ENCODE data around the gene MEGF10.

MEGF10 gene

DNA sequence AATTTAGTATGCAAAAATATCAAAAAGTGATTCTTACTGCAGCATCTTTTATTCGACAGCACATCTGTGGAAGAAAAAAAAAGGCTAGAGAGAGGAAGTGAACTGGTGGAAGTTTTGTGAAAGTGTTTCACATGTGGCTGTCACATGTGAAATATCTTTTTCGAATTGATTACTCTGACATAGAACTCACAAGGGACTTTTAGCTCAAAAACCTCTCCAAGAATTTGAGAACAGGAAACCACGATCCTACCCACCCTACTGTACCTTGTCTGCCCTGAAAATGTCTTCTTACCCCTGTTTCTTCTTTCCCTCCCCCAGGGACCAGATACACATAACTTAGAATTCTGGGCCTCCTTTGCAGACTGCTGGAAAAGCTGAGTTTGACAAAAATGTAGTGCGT lies 120.4 kb downstream of the MEGF10 start:
- Histone ChIP-seq H3K27me3 (ENCODE audit: control insufficient read depth, insufficient read depth, low read length) (no peaks in the 10 kb centered on the region), H3K36me3 (ENCODE audit: control insufficient read depth, insufficient read depth, low read length) (no peaks in the 10 kb centered on the region; the same call in 1 of the 2 replicates), H3K9ac (ENCODE audit: low read length) (no peak overlapping the region), H3K4me1 (ENCODE audit: control insufficient read depth, insufficient read depth, low read length) (peaks cover 13% of the 10 kb centered on the region), H3K27ac (ENCODE audit: low read depth, low read length) (no peak overlapping the region), H3K4me3 (ENCODE audit: low read depth, low read length) (no peak overlapping the region), H3K9me3 (ENCODE audit: control insufficient read depth, insufficient read depth, low read depth, low read length) (no peaks in the 10 kb centered on the region)

DNA sequence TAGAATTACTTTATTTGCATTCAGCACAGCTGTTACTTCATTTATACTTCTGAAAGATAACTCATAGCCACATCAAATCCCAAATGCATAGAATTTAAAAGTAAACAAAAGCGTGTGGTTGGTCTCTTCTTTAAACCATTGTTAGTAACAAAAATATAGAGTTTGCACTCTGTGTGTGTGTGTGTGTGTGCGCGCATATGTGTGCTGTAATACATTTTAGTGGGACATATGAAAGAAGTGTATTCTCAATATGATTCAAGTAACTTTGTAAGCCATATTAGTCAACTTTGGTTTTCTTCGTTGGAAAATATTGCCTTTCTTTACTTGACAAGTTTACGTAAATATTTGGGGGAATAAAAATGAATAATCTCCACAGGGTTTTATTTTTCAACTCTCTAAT lies 120.8 kb downstream of the MEGF10 start:
- Histone ChIP-seq H3K27me3 (ENCODE audit: control insufficient read depth, insufficient read depth, low read length) (no peaks in the 10 kb centered on the region), H3K27ac (ENCODE audit: low read depth, low read length) (no peak overlapping the region), H3K36me3 (ENCODE audit: control insufficient read depth, insufficient read depth, low read length) (no peaks in the 10 kb centered on the region; the same call in 1 of the 2 replicates), H3K9ac (ENCODE audit: low read length) (no peak overlapping the region), H3K4me3 (ENCODE audit: low read depth, low read length) (no peak overlapping the region), H3K4me1 (ENCODE audit: control insufficient read depth, insufficient read depth, low read length) (peaks cover 9% of the 10 kb centered on the region), H3K9me3 (ENCODE audit: control insufficient read depth, insufficient read depth, low read depth, low read length) (no peaks in the 10 kb centered on the region)

DNA sequence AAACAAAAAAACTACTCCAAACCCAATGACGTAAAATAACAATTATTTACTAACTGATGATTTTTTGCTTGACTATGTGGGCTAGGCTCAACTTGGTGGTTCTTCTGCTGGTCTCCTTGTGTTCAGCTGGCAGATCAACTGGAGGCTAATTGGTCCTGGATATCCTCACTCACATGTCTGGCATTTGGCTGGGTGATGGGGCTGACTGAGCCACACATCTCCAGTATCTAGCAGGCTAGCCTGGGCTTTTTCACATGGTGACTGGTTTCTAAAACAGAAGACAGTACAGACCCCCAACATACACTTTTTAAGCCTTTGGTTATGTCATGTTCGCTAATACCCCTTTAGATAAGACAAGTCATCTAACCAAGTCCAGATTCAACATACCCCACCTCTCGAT lies 122.1 kb downstream of the MEGF10 start:
- Histone ChIP-seq H3K36me3 (ENCODE audit: control insufficient read depth, insufficient read depth, low read length) (no peaks in the 10 kb centered on the region; the same call in 1 of the 2 replicates), H3K27me3 (ENCODE audit: control insufficient read depth, insufficient read depth, low read length) (no peaks in the 10 kb centered on the region), H3K4me3 (ENCODE audit: low read depth, low read length) (no peak overlapping the region), H3K4me1 (ENCODE audit: control insufficient read depth, insufficient read depth, low read length) (no peaks in the 10 kb centered on the region), H3K9ac (ENCODE audit: low read length) (no peak overlapping the region), H3K27ac (ENCODE audit: low read depth, low read length) (no peak overlapping the region), H3K9me3 (ENCODE audit: control insufficient read depth, insufficient read depth, low read depth, low read length) (no peaks in the 10 kb centered on the region)

DNA sequence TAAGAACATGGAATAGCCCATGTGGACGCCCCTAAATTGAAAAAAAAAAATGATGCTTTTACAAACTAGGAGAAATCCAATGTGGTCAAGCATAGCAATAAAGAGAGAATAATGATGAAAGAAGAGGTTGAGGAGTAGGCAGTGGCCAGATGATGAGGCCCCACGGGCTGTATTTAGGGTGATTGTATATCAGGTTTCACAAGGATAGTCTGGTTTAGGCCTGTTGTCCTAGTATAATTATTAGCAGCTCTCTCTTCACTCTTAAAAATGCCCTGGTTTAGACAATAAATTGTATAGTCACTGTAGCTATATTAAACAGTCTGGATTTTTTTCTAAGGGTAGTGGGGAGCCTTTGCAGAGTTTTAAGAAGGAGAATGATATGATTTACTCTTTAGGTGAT lies 124.4 kb downstream of the MEGF10 start:
- no peaks in the 10 kb centered on the region for H3K4me1 ChIP-seq (ENCODE audit: control insufficient read depth, insufficient read depth, low read length)
- no peaks in the 10 kb centered on the region for H3K9me3 ChIP-seq (ENCODE audit: control insufficient read depth, insufficient read depth, low read depth, low read length)
- no peak overlapping the region for H3K9ac ChIP-seq (ENCODE audit: low read length)
- peaks cover 2% of the 10 kb centered on the region; the same call in 1 of the 2 replicates for H3K36me3 ChIP-seq (ENCODE audit: control insufficient read depth, insufficient read depth, low read length)
- H3K27ac ChIP-seq (ENCODE audit: low read depth, low read length), result no peak overlapping the region
- H3K27me3 ChIP-seq (ENCODE audit: control insufficient read depth, insufficient read depth, low read length), result no peaks in the 10 kb centered on the region
- no peak overlapping the region for H3K4me3 ChIP-seq (ENCODE audit: low read depth, low read length)

DNA sequence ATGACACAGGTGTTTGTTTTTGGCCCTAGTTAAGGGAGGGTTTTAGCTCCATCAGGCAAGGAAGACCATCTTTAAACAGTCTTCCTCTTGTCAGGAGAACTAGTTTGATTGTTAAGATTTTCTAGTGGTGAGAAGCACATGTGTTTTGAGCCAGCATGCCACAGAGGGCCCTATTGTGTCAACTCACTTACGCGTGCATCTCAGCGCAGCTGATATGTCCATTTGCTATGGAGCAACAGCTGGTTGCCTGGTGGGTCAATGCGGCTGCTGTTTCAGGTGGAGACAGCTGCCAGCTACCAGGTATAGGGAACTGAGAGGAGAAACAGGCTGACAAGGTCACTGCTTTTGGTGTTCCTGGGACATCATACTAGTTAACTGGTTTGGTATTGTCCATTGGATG lies 126.3 kb downstream of the MEGF10 start:
- no peaks in the 10 kb centered on the region for H3K27me3 ChIP-seq (ENCODE audit: control insufficient read depth, insufficient read depth, low read length)
- H3K9ac ChIP-seq (ENCODE audit: low read length), result no peak overlapping the region
- no peaks in the 10 kb centered on the region for H3K4me1 ChIP-seq (ENCODE audit: control insufficient read depth, insufficient read depth, low read length)
- H3K9me3 ChIP-seq (ENCODE audit: control insufficient read depth, insufficient read depth, low read depth, low read length), result no peaks in the 10 kb centered on the region
- no peak overlapping the region for H3K27ac ChIP-seq (ENCODE audit: low read depth, low read length)
- no peak overlapping the region for H3K4me3 ChIP-seq (ENCODE audit: low read depth, low read length)
- peaks cover 4% of the 10 kb centered on the region; the same call in 1 of the 2 replicates for H3K36me3 ChIP-seq (ENCODE audit: control insufficient read depth, insufficient read depth, low read length)

DNA sequence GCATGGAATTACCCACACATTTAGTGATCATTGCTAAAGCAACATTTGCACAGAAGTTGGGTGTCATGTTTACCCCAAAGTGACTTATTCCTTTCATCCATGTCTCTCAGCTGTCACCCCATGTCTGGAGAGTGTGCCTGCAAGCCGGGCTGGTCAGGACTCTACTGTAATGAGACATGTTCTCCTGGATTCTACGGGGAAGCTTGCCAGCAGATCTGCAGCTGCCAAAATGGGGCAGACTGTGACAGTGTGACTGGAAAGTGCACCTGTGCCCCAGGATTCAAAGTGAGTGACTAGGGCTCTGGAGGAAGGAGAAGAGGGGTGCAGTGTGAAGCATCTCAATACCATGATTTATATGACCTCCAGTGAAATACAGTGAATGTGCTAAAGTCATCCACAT lies 126.9 kb downstream of the MEGF10 start:
- no peaks in the 10 kb centered on the region for H3K27me3 ChIP-seq (ENCODE audit: control insufficient read depth, insufficient read depth, low read length)
- H3K27ac ChIP-seq (ENCODE audit: low read depth, low read length), result no peak overlapping the region
- no peak overlapping the region for H3K4me3 ChIP-seq (ENCODE audit: low read depth, low read length)
- H3K36me3 ChIP-seq (ENCODE audit: control insufficient read depth, insufficient read depth, low read length), result peaks cover 4% of the 10 kb centered on the region; the same call in 1 of the 2 replicates
- no peak overlapping the region for H3K9ac ChIP-seq (ENCODE audit: low read length)
- H3K4me1 ChIP-seq (ENCODE audit: control insufficient read depth, insufficient read depth, low read length), result no peaks in the 10 kb centered on the region
- H3K9me3 ChIP-seq (ENCODE audit: control insufficient read depth, insufficient read depth, low read depth, low read length), result no peaks in the 10 kb centered on the region

DNA sequence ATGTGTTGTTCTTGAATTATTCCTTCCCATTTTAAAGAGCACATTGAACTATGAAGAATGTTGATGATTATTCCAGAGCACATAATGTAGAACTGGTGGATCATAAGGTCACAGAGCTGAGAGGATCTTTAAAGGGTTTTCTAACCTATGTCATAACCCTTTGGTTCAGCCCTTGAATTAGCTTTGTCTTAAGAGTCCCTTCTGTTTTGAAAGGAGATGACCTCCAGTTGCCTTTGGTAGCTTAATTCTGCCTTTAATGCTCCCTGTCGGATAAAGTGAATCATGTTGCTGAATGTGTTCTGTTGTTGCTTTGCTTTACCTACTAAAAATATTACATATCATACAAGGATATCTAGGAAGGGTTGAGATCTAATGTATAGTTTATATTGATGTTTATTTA lies 127.8 kb downstream of the MEGF10 start:
- no peak overlapping the region for H3K27ac ChIP-seq (ENCODE audit: low read depth, low read length)

DNA sequence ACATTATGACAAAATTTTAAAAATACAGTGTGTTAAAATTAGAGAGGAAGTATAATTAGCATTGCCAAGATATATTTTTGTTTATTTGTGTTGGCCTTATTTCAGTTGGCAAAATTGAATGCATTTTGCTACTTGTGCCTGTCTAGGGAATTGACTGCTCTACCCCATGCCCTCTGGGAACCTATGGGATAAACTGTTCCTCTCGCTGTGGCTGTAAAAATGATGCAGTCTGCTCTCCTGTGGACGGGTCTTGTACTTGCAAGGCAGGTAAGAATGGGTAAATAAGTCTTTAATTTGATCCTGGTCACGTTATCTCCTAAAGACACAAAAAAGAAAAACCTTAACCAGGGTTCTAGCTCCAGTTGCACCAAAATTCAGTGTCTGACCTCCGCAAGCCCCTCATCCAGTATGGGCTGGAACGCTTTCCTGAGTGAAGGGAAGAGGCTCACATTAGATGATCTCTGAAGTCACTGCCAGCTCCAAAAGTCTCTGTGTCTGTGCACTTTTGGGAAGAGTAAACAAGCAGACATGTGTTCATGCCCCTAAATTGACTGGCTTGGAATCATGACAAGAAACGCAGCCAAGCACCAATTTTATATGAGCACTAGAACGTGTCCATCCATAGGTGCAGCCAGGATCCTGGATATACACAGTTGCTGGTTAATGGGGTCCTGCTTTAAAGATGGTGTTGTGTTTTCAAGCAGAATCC lies 128.5 kb downstream of the MEGF10 start:
- Histone ChIP-seq H3K27ac (ENCODE audit: low read depth, low read length) (no peak overlapping the region), H3K27me3 (ENCODE audit: control insufficient read depth, insufficient read depth, low read length) (no peaks in the 10 kb centered on the region), H3K4me3 (ENCODE audit: low read depth, low read length) (no peak overlapping the region), H3K9ac (ENCODE audit: low read length) (no peak overlapping the region), H3K36me3 (ENCODE audit: control insufficient read depth, insufficient read depth, low read length) (0 out of 2 replicates have a peak, but pooled peaks cover 4% of the 10 kb centered on the region), H3K4me1 (ENCODE audit: control insufficient read depth, insufficient read depth, low read length) (no peaks in the 10 kb centered on the region; the same call in 1 of the 2 replicates), H3K9me3 (ENCODE audit: control insufficient read depth, insufficient read depth, low read depth, low read length) (no peaks in the 10 kb centered on the region)

More for the DNA sequence above, 127.8 kb downstream of the MEGF10 start:
- Histone ChIP-seq H3K27me3 (ENCODE audit: control insufficient read depth, insufficient read depth, low read length) (no peaks in the 10 kb centered on the region), H3K9ac (ENCODE audit: low read length) (no peak overlapping the region), H3K36me3 (ENCODE audit: control insufficient read depth, insufficient read depth, low read length) (0 out of 2 replicates have a peak, but pooled peaks cover 4% of the 10 kb centered on the region), H3K4me1 (ENCODE audit: control insufficient read depth, insufficient read depth, low read length) (no peaks in the 10 kb centered on the region), H3K9me3 (ENCODE audit: control insufficient read depth, insufficient read depth, low read depth, low read length) (no peaks in the 10 kb centered on the region), H3K4me3 (ENCODE audit: low read depth, low read length) (no peak overlapping the region)

DNA sequence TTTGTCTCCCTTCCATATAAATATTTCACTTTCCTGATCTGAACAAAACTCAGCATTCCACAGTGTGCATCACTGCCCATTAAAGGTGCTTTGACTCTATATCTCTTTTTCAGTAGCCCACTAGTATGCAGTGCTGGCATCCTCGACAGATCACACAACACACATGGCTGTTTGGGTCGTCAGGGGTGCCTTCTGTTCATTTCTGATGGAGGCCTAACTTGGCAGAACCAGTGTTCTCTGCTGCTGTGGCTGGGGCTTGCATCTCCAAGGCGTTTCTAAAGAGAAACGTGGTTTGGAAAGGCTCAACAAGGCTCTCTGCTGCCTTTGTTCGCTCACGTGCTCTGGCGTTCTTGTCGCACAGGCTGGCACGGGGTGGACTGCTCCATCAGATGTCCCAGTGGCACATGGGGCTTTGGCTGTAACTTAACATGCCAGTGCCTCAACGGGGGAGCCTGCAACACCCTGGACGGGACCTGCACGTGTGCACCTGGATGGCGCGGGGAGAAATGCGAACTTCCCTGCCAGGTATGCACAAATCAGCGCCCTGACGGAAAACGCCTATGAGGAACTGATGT lies 129.2 kb downstream of the MEGF10 start:
- H3K4me1 ChIP-seq (ENCODE audit: control insufficient read depth, insufficient read depth, low read length), result no peaks in the 10 kb centered on the region; the same call in 1 of the 2 replicates
- no peak overlapping the region for H3K4me3 ChIP-seq (ENCODE audit: low read depth, low read length)
- no peaks in the 10 kb centered on the region for H3K9me3 ChIP-seq (ENCODE audit: control insufficient read depth, insufficient read depth, low read depth, low read length)
- H3K36me3 ChIP-seq (ENCODE audit: control insufficient read depth, insufficient read depth, low read length), result 0 out of 2 replicates have a peak, but pooled peaks cover 4% of the 10 kb centered on the region
- H3K27me3 ChIP-seq (ENCODE audit: control insufficient read depth, insufficient read depth, low read length), result no peaks in the 10 kb centered on the region
- no peak overlapping the region for H3K27ac ChIP-seq (ENCODE audit: low read depth, low read length)
- H3K9ac ChIP-seq (ENCODE audit: low read length), result no peak overlapping the region

DNA sequence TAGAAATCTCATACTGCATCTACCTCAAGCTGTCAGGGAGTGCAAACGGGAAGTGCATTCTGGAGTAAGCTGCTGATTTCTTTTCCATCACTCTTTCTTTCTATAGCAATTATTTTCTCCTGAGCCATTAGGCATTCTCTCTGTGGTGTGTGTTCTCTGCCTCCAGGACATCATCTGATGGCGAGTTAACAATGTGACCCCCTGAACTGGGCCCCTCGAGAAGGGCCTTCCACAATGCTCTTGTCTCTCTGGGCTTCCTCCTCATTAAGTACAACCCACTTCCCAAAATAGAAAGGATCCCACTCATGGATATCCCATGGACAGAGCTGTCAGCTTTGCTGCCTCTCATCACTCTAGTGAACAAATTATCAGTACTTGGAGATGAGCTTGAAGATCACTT lies 130.2 kb downstream of the MEGF10 start:
- H3K27ac ChIP-seq (ENCODE audit: low read depth, low read length), result no peak overlapping the region
- H3K4me1 ChIP-seq (ENCODE audit: control insufficient read depth, insufficient read depth, low read length), result no peaks in the 10 kb centered on the region; the same call in 1 of the 2 replicates
- H3K9ac ChIP-seq (ENCODE audit: low read length), result no peak overlapping the region
- H3K4me3 ChIP-seq (ENCODE audit: low read depth, low read length), result no peak overlapping the region
- H3K9me3 ChIP-seq (ENCODE audit: control insufficient read depth, insufficient read depth, low read depth, low read length), result peaks cover 5% of the 10 kb centered on the region; the same call in 1 of the 2 replicates
- peaks cover 9% of the 10 kb centered on the region; the same call in 1 of the 2 replicates for H3K36me3 ChIP-seq (ENCODE audit: control insufficient read depth, insufficient read depth, low read length)
- no peaks in the 10 kb centered on the region for H3K27me3 ChIP-seq (ENCODE audit: control insufficient read depth, insufficient read depth, low read length)

DNA sequence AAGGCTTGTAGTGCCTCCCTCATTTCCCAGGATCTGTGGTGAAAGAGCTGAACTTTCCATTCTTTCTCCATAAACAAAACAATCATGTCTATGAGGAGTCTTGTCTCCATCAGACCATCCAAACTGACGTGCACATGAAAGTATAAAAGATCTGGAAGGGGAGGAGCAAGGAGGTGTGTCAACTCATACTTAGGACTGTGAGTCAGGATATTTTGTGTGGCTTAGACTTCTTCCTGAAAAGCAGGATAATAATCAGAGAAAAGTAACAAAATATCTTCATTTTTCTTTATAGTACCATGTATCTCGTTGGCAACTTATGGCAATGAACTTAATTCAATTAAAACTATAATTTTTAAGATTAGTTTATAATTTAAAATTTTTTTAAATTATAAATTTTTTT lies 130.9 kb downstream of the MEGF10 start:
- Histone ChIP-seq H3K27ac (ENCODE audit: low read depth, low read length) (no peak overlapping the region), H3K9me3 (ENCODE audit: control insufficient read depth, insufficient read depth, low read depth, low read length) (peaks cover 5% of the 10 kb centered on the region; the same call in 1 of the 2 replicates), H3K4me1 (ENCODE audit: control insufficient read depth, insufficient read depth, low read length) (no peaks in the 10 kb centered on the region; the same call in 1 of the 2 replicates), H3K27me3 (ENCODE audit: control insufficient read depth, insufficient read depth, low read length) (no peaks in the 10 kb centered on the region), H3K36me3 (ENCODE audit: control insufficient read depth, insufficient read depth, low read length) (peaks cover 9% of the 10 kb centered on the region; the same call in 1 of the 2 replicates), H3K9ac (ENCODE audit: low read length) (no peak overlapping the region), H3K4me3 (ENCODE audit: low read depth, low read length) (no peak overlapping the region)

Data from HUES6 (cell line).